ENCODE results near the gene TSKS.

- TF ChIP-seq CTCF (conservative IDR thresholded peaks at IDR 0.05; ENCODE audit: low read length), result no peak
- TF ChIP-seq EZH2phosphoT487 (IDR thresholded peaks at IDR 0.05; ENCODE audit: borderline replicate concordance), result no peak
Observed at GRCh38 chr19:49773663-49774350, 10.7 kb upstream of the TSKS start.

Data from Loucy (cell line).